ENCODE measurements around the gene STOML1. TPM values are rescaled to one million over a fixed set of nuclear protein-coding genes. Genes with fewer than 3 reads are reported as not detected.
A peak's percentile ranks its signal among the peaks of the same experiment; 100 is the strongest.

Gene STOML1
- total and polyA plus RNA-seq, 2 experiments from 2014 or later = 2.3 to 2.4 TPM

GRCh38 chr15:73996267-73996666, 4.2 kb upstream of the STOML1 start:
- peaks cover 41% of the 10 kb centered on the region for H3K79me2 ChIP-seq (replicated peaks; ENCODE audit: insufficient read depth)
- Mint-ChIP-seq H3K9me3 (no peaks in the 10 kb centered on the region), H3K36me3 (ENCODE audit: low read depth) (peaks cover 10% of the 10 kb centered on the region; the same call in 2 of the 3 replicates), H3K4me1 (peaks cover 21% of the 10 kb centered on the region), H3K4me3 (peak overlapping the region; percentile 92; the same call in 2 of the 3 replicates), H3K27me3 (ENCODE audit: insufficient read depth, low read depth, poor library complexity) (peaks cover 18% of the 10 kb centered on the region), H3K27ac (no peak overlapping the region)
- DNase-seq (ENCODE audit: low spot score) (no peak), ATAC-seq (no peak)
- TF ChIP-seq CTCF (conservative IDR thresholded peaks at IDR 0.05; ENCODE audit: low read depth in 2 of 2) = no peak
- no peak for TF ChIP-seq CREB1 (CRISPR knock-in tag; IDR thresholded peaks at IDR 0.05; ENCODE audit: low read depth)
- no peak for TF ChIP-seq JUNB (IDR thresholded peaks at IDR 0.05; ENCODE audit: unreplicated experiment)
- TF ChIP-seq NANOG (IDR thresholded peaks at IDR 0.05; ENCODE audit: borderline replicate concordance) = no peak
- TF ChIP-seq ZNF114 (CRISPR knock-in tag; IDR thresholded peaks at IDR 0.05) = no peak
- TF ChIP-seq EZH2 (IDR thresholded peaks at IDR 0.05; ENCODE audit: low read depth, unreplicated experiment) = no peak
- no peak for TF ChIP-seq ZNF462 (CRISPR knock-in tag; IDR thresholded peaks at IDR 0.05)
- no peak for TF ChIP-seq ZNF331 (CRISPR knock-in tag; IDR thresholded peaks at IDR 0.05; ENCODE audit: low read depth)
- TF ChIP-seq EZH2phosphoT487 (IDR thresholded peaks at IDR 0.05; ENCODE audit: unreplicated experiment) = no peak
- no peak for TF ChIP-seq STAT1 (IDR thresholded peaks at IDR 0.05; ENCODE audit: unreplicated experiment)
- TF ChIP-seq, protein P1, sequence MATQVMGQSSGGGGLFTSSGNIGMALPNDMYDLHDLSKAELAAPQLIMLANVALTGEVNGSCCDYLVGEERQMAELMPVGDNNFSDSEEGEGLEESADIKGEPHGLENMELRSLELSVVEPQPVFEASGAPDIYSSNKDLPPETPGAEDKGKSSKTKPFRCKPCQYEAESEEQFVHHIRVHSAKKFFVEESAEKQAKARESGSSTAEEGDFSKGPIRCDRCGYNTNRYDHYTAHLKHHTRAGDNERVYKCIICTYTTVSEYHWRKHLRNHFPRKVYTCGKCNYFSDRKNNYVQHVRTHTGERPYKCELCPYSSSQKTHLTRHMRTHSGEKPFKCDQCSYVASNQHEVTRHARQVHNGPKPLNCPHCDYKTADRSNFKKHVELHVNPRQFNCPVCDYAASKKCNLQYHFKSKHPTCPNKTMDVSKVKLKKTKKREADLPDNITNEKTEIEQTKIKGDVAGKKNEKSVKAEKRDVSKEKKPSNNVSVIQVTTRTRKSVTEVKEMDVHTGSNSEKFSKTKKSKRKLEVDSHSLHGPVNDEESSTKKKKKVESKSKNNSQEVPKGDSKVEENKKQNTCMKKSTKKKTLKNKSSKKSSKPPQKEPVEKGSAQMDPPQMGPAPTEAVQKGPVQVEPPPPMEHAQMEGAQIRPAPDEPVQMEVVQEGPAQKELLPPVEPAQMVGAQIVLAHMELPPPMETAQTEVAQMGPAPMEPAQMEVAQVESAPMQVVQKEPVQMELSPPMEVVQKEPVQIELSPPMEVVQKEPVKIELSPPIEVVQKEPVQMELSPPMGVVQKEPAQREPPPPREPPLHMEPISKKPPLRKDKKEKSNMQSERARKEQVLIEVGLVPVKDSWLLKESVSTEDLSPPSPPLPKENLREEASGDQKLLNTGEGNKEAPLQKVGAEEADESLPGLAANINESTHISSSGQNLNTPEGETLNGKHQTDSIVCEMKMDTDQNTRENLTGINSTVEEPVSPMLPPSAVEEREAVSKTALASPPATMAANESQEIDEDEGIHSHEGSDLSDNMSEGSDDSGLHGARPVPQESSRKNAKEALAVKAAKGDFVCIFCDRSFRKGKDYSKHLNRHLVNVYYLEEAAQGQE (IDR thresholded peaks at IDR 0.05; ENCODE audit: unreplicated experiment) = no peak
- no peak for TF ChIP-seq POLR2AphosphoS5 (IDR thresholded peaks at IDR 0.05; ENCODE audit: low read depth)
- TF ChIP-seq, protein P2, sequence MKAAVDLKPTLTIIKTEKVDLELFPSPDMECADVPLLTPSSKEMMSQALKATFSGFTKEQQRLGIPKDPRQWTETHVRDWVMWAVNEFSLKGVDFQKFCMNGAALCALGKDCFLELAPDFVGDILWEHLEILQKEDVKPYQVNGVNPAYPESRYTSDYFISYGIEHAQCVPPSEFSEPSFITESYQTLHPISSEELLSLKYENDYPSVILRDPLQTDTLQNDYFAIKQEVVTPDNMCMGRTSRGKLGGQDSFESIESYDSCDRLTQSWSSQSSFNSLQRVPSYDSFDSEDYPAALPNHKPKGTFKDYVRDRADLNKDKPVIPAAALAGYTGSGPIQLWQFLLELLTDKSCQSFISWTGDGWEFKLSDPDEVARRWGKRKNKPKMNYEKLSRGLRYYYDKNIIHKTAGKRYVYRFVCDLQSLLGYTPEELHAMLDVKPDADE (IDR thresholded peaks at IDR 0.05) = no peak
- H3K27me3 ChIP-seq (ENCODE audit: insufficient read depth) = peaks cover 4% of the 10 kb centered on the region; the same call in 1 of the 2 replicates
- peaks cover 9% of the 10 kb centered on the region for H3K4me1 ChIP-seq (ENCODE audit: insufficient read depth)
- no peak overlapping the region; the same call in 1 of the 2 replicates for H3K4me3 ChIP-seq
- H4K20me1 ChIP-seq (replicated peaks; ENCODE audit: insufficient read depth) = peaks cover 13% of the 10 kb centered on the region
- H3K4me2 ChIP-seq = no peak overlapping the region
- peaks cover 12% of the 10 kb centered on the region; the same call in 1 of the 2 replicates for H3K36me3 ChIP-seq (ENCODE audit: insufficient read depth)
- H3F3A ChIP-seq (replicated peaks; ENCODE audit: low read depth) = no peaks in the 10 kb centered on the region
- H2AFZ ChIP-seq = no peak overlapping the region
- no peak overlapping the region for H3K27ac ChIP-seq (ENCODE audit: low read depth)
- H3K9me2 ChIP-seq (ENCODE audit: insufficient read depth) = no peaks in the 10 kb centered on the region
